Activated naive CD8-positive, alpha-beta T cell treated with anti-CD3 and anti-CD28 coated beads for 36 hours (primary cell): Measurements from ENCODE around the gene REG3G. TPM values are rescaled to one million over a fixed set of nuclear protein-coding genes. Genes with fewer than 3 reads are reported as not detected.
"Not testable (repeated sequence)": the region's sequence is repeated elsewhere in the genome, so short reads cannot be mapped to it uniquely, and the experiment has no call there.

Experiments used
- DNase-seq: peaks from one replicate; pipeline ENCODE4 v3.0.0; 2021
- H3K27ac Mint-ChIP-seq: one replicate; pipeline ENCODE4 v1.8.0; 2022; ENCODE audit warnings: mild to moderate bottlenecking, moderate library complexity, mixed read lengths
- H3K27me3 Mint-ChIP-seq: one replicate; pipeline ENCODE4 v1.8.0; 2022; ENCODE audit warnings: mild to moderate bottlenecking, mixed read lengths
- H3K36me3 Mint-ChIP-seq: one replicate; pipeline ENCODE4 v1.8.0; 2021; ENCODE audit warnings: mild to moderate bottlenecking, mixed read lengths
- H3K4me1 Mint-ChIP-seq: one replicate; pipeline ENCODE4 v1.8.0; 2021; ENCODE audit warnings: mixed read lengths
- H3K4me3 Mint-ChIP-seq: one replicate; pipeline ENCODE4 v1.8.0; 2022; ENCODE audit warnings: mild to moderate bottlenecking, moderate library complexity, mixed read lengths
- H3K9me3 Mint-ChIP-seq: one replicate; pipeline ENCODE4 v1.8.0; 2022; ENCODE audit warnings: mixed read lengths
- total RNA-seq, 2 experiments: library from RNA; stranded (reverse); gene quantifications; one replicate each; pipeline ENCODE4 v1.2.3, GENCODE V29; 2021

Gene REG3G
- total RNA-seq, 2 experiments from 2014 or later: not detected

DNA sequence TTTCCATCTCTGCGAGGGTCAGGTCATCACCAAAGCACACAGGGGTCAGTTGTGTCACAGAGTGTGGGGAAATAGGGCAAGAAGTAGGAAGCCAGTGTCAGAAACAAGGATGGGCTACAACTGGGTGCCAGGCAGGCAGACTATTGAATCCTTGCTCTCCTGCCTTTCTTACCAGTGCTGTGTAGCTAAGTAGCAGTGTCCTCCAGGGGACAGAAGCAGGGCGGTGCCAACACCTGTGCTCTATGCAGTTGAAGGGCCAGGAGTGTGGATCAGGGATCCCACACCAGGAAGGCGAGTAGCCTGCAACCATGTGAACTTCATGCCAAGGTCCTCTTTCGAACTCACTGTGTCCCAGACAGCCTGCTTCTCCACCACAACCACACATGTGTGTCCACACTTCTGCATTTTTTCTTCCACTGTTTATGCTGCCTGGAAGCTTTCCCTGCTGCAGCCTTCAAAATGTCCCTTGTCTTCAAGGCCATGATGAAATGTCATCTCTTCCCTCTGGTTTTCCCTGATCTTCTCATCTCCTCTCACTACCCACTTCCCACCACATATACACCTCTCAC is 25.4 kb upstream of the REG3G start:
- no peaks in the 10 kb centered on the region for H3K4me1 Mint-ChIP-seq

DNA sequence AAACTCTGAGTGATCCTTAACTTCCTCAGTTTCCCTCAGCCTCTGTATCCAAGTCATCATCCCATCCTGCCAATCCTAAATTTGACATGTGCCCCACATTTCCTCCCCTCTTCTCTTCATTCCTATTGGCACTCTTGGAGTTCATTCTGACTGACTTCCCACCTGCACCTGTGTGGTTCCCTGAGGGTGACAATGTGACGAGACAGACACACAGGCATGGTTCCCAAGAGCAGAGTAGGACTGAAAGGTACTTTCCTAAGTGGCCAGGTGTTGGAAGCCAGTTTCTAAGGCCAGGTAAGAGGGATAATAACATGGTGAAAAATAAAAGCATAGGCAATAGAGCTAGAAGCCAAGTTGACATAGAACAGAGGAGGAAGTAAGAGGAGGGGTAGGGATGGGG is 24.2 kb upstream of the REG3G start:
- Mint-ChIP-seq H3K27ac (no peak overlapping the region), H3K4me3 (no peak overlapping the region), H3K36me3 (no peaks in the 10 kb centered on the region), H3K4me1 (no peaks in the 10 kb centered on the region), H3K9me3 (peaks cover 1% of the 10 kb centered on the region), H3K27me3 (peaks cover 2% of the 10 kb centered on the region)
- no peak for DNase-seq

More for the DNA sequence above, 25.4 kb upstream of the REG3G start:
- H3K36me3 Mint-ChIP-seq: no peaks in the 10 kb centered on the region
- H3K4me3 Mint-ChIP-seq: no peak overlapping the region
- peaks cover 1% of the 10 kb centered on the region for H3K9me3 Mint-ChIP-seq
- no peak overlapping the region for H3K27ac Mint-ChIP-seq
- H3K27me3 Mint-ChIP-seq: peaks cover 9% of the 10 kb centered on the region
- no peak for DNase-seq

DNA sequence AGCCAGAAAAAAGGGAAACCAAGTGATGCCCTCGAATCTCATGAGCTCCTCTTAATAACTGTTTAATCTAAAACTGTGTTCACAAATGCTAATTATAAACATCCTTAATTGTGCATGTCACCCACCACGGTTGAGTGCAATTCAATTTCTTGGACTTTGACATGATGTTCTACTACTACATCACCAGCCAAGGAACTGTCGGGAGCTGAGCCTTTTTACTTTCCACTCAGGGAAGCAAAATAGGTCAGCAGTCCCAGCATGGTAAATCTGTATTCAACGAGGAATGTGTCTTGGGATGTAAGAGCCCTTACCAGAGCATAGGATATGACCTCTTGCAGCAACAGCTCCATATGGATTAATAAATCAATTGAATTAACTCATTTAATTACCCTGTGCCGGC is 20.8 kb upstream of the REG3G start:
- Mint-ChIP-seq H3K27me3 (no peaks in the 10 kb centered on the region), H3K4me3 (no peak overlapping the region), H3K9me3 (peaks cover 1% of the 10 kb centered on the region), H3K36me3 (no peaks in the 10 kb centered on the region), H3K4me1 (no peaks in the 10 kb centered on the region), H3K27ac (no peak overlapping the region)
- no peak for DNase-seq

DNA sequence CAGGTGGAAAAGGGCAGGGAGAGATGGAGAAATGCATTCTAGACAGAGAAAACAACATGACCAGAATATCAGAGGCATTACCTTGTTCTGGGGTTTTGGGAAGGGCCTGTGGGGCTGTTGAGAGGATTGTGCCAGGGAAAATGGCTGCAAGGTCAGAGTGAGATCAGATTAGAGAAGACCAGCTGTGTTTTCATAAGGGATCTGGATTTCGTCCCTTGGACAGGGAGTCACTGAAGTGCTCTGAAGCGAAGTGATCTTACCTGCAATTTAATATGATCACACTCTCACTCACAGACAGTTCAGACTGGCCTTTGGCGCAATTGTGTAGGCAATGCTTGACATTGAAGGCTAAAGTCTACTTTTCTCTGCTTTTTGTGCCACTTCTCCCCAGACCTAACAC is 20.3 kb upstream of the REG3G start:
- Mint-ChIP-seq H3K9me3 (peaks cover 1% of the 10 kb centered on the region), H3K27ac (no peak overlapping the region), H3K36me3 (no peaks in the 10 kb centered on the region), H3K27me3 (no peaks in the 10 kb centered on the region), H3K4me3 (no peak overlapping the region), H3K4me1 (no peaks in the 10 kb centered on the region)
- DNase-seq: no peak

DNA sequence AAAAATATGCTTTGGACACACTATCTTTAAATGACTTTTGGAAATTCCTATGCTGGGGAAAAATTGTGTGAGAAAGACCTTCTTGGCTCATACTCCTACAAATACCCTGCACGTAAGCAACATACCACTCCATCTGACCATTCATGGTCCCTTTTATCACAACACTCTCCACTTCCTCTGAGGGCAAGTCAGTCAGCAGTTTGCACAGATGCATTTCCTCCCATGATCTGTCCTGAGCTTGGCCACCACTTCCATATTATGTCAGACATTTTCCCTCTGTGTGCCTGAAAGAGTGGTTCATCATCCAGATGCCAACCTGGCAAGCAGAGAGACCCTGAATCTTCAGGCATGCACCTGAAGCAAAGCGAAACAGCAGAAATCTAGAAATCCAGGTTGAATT is 16.1 kb upstream of the REG3G start:
- no peaks in the 10 kb centered on the region for H3K27me3 Mint-ChIP-seq
- DNase-seq: no peak
- H3K9me3 Mint-ChIP-seq: no peaks in the 10 kb centered on the region

DNA sequence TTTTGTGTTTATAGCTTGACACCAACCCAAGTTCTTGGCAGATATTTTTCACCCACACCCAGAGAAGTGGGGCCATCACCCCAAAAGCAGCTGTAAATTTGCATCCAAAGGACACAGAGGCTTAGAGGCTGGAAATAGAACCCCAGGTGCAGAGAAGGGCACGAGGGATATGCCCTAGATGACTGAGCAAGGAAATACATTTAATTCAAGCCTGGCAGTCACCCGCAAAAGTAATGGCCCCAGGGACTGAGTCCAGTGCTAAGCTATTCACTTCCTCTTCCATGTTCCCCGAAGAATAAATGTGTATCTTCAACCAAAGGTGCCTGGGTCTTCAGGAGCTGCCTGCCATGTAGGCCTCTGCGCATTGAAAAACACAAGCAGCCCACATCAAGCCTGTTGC is 14.0 kb upstream of the REG3G start:
- DNase-seq: no peak
- Mint-ChIP-seq H3K36me3 (no peaks in the 10 kb centered on the region), H3K4me3 (no peak overlapping the region), H3K9me3 (no peaks in the 10 kb centered on the region), H3K27ac (no peak overlapping the region), H3K27me3 (no peaks in the 10 kb centered on the region), H3K4me1 (no peaks in the 10 kb centered on the region)

More for the DNA sequence above, 16.1 kb upstream of the REG3G start:
- H3K4me3 Mint-ChIP-seq: no peak overlapping the region
- H3K27ac Mint-ChIP-seq: no peak overlapping the region
- H3K4me1 Mint-ChIP-seq: no peaks in the 10 kb centered on the region
- H3K36me3 Mint-ChIP-seq: no peaks in the 10 kb centered on the region

DNA sequence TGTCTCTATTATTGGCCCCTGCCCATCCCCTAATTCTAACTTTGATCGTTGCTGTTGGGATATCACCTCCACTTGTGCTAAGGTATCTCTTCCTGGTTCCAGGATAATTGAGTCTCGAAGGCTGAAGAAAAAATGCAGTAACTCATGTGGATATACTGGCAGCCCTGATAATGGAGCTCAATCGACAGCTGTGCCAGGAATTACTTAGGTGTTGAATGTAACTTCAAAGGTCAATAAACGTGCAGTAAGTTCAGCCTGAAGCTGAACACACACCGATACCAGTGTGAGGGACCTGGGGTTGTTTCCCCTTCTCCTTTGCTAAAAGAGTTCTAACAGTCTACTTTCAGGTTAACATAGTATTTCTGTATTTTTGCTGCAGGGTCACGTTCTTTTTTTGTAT is 11.9 kb upstream of the REG3G start:
- no peak for DNase-seq
- no peaks in the 10 kb centered on the region for H3K9me3 Mint-ChIP-seq
- H3K27ac Mint-ChIP-seq: no peak overlapping the region
- no peaks in the 10 kb centered on the region for H3K4me1 Mint-ChIP-seq
- H3K4me3 Mint-ChIP-seq: no peak overlapping the region
- no peaks in the 10 kb centered on the region for H3K27me3 Mint-ChIP-seq
- H3K36me3 Mint-ChIP-seq: no peaks in the 10 kb centered on the region

DNA sequence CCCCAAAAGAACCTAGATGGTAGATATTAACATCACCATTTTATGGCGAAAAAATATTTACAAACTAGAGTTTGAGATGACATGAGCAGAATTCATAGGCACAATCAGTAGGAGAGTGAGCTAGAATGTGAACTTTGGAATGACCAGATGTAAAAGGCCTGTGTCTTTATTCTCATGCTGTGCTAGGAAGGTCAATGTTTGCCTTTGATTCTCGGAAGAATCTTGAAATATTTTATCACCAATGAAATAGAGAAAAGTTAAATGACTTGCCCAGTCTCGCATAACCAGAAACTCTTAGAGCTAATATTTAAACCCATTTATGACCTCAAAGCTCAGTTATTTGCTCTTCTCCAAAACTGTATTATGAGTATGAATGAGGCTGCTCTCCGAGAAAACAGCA is 9.2 kb upstream of the REG3G start:
- Mint-ChIP-seq H3K4me1 (no peaks in the 10 kb centered on the region), H3K27ac (no peak overlapping the region), H3K36me3 (no peaks in the 10 kb centered on the region), H3K4me3 (no peak overlapping the region), H3K27me3 (no peaks in the 10 kb centered on the region), H3K9me3 (peaks cover 2% of the 10 kb centered on the region)
- DNase-seq: no peak

DNA sequence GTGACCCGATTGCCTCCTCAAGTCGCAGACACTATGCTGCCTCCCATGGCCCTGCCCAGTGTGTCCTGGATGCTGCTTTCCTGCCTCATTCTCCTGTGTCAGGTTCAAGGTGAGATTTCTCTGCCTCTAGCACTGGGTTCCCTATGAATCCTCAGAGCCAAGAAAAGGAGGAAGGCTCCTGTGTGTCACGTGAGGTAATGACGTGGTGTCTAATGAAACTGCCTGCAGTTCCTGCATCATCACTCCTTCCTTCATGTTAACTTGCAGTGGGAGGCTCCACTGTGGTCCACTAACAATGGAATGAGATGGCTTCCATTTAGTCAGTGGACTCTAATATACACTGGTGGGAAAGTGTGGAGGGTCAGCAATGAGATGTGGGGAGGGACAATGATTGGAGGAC is 559 bp downstream of the REG3G start:
- Mint-ChIP-seq H3K27ac (no peak overlapping the region), H3K4me3 (no peak overlapping the region), H3K36me3 (no peaks in the 10 kb centered on the region), H3K27me3 (no peaks in the 10 kb centered on the region), H3K4me1 (no peaks in the 10 kb centered on the region), H3K9me3 (peaks cover 3% of the 10 kb centered on the region)
- no peak for DNase-seq

DNA sequence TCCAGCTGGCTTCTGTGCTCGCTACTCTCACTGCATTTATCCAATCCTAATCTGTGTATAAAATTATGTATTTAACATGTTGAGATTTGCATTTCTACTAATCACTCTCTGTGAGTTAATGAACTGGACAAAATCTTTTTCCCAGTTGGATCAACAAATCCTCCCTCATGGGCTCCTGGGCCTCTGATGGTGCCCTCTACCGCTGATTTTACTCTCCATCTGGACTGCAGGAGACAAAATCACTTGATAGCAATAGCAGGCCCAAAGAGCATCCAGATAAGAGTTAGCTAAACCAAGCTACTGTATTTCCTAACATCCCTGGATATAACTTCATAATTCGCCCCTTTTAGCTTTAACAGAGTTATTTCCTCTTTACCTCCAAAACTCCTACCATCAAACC is 14.4 kb downstream of the REG3G start:
- no peak for DNase-seq

DNA sequence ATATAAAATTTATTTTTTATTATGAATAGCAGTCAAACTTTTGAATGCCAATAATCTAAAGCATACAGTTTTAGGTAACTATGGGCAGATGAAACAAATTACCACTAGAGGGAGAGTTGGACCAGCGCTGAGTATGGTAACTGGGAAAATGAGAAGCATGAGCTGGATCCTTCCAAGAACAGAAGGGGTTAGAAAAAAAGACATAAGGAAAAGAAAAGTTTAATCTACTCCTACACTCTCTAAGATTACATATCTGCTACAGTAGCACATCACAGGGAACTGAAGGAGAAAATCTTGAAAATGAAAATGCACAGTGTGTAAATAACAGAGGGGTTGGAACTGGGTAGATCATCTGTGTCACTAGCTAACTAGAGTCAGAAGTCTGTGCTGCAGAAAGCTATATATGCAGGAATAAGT is 15.5 kb downstream of the REG3G start:
- H3K27me3 Mint-ChIP-seq: no peaks in the 10 kb centered on the region
- no peak for DNase-seq
- H3K4me1 Mint-ChIP-seq: no peaks in the 10 kb centered on the region
- H3K4me3 Mint-ChIP-seq: no peak overlapping the region
- H3K36me3 Mint-ChIP-seq: no peaks in the 10 kb centered on the region
- H3K27ac Mint-ChIP-seq: no peak overlapping the region
- H3K9me3 Mint-ChIP-seq: peaks cover 1% of the 10 kb centered on the region

More for the DNA sequence above, 14.4 kb downstream of the REG3G start:
- H3K9me3 Mint-ChIP-seq: peaks cover 1% of the 10 kb centered on the region
- H3K4me1 Mint-ChIP-seq: no peaks in the 10 kb centered on the region
- no peaks in the 10 kb centered on the region for H3K27me3 Mint-ChIP-seq
- H3K36me3 Mint-ChIP-seq: no peaks in the 10 kb centered on the region
- no peak overlapping the region for H3K27ac Mint-ChIP-seq
- no peak overlapping the region for H3K4me3 Mint-ChIP-seq

DNA sequence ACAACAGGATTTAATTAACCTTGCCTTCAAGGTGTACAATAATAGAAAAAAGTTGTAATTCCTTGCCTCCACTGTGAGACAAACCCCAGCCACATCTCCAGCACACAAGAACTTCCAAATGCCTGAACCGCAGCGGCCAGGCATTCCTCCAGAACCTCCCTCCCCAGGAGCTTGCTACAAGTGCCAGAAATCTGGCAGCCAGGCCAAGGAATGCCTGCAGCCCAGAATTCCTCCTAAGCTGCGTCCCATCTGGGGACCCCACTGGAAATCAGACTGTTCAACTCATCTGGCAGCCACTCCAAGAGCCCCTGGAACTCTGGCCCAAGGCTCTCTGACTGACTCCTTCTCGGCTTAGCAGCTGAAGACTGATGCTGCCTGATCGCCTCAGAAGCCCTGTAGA is 28.0 kb downstream of the REG3G start:
- not testable (repeated sequence) for H3K4me3 Mint-ChIP-seq, H3K27ac Mint-ChIP-seq, H3K9me3 Mint-ChIP-seq, DNase-seq, H3K4me1 Mint-ChIP-seq, H3K36me3 Mint-ChIP-seq, H3K27me3 Mint-ChIP-seq

DNA sequence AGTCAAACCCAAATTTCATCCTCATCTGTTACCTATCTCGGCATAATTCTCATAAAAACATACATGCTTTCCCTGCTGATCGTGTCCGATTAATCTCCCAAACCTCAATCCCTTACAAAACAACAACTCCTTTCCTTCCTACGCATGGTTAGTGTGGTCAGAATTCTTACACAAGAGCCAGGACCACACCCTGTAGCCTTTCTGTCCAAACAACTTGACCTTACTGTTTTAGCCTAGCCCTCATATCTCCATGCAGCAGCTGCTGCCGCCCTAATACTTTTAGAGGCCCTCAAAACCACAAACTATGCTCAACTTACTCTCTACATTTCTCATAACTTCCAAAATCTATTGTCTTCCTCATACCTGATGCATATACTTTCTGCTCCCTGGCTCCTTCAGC is 29.3 kb downstream of the REG3G start:
- H3K36me3 Mint-ChIP-seq, H3K27ac Mint-ChIP-seq, H3K27me3 Mint-ChIP-seq, H3K9me3 Mint-ChIP-seq, H3K4me1 Mint-ChIP-seq, H3K4me3 Mint-ChIP-seq, DNase-seq: not testable (repeated sequence)

DNA sequence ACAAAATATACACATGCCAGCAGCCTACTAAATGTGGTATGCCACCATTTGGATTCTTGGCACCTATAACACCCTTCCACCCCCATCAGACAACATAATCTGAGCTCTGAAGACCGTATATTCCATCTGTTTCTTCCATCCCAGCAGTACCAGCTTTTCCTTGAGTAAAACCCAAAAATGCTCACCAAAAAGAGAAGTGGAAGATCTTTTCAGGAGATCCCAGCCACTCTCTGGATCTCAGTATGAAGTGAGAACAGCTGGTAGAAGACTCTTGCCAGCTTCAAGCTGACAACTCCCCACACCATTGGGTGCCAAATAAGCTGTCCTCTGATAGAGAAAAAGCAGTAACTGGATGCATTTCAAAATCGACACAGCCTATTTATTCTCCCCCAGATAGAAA is 39.7 kb downstream of the REG3G start:
- no peak overlapping the region for H3K27ac Mint-ChIP-seq
- no peaks in the 10 kb centered on the region for H3K36me3 Mint-ChIP-seq
- no peaks in the 10 kb centered on the region for H3K4me1 Mint-ChIP-seq
- peaks cover 5% of the 10 kb centered on the region for H3K9me3 Mint-ChIP-seq
- no peak overlapping the region for H3K4me3 Mint-ChIP-seq
- DNase-seq: no peak
- no peaks in the 10 kb centered on the region for H3K27me3 Mint-ChIP-seq

DNA sequence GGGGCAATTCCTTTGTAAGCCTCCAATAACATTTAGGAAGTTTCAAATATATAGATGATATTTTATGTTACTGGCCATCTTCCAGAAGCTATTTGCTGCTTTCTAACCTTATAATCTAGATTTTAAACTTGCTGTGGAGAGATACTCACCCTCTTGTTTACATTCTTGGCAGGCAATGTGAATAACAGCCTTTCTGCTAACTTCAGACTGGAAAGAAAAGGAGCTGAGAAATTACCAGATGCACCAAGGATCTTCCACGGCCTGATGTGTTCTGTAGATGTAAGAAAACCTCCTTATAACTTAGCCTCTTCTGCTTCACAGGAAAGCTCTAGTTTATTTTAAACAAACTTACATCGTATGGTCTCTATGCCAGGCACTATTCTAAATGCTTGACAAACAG is 45.6 kb downstream of the REG3G start:
- no peaks in the 10 kb centered on the region for H3K4me1 Mint-ChIP-seq
- H3K27me3 Mint-ChIP-seq: no peaks in the 10 kb centered on the region
- no peaks in the 10 kb centered on the region for H3K36me3 Mint-ChIP-seq
- H3K4me3 Mint-ChIP-seq: no peak overlapping the region
- H3K27ac Mint-ChIP-seq: no peak overlapping the region
- peaks cover 3% of the 10 kb centered on the region for H3K9me3 Mint-ChIP-seq
- no peak for DNase-seq
